ENCODE results near the gene SLC39A9. TPM values are rescaled to one million over a fixed set of nuclear protein-coding genes. Genes with fewer than 3 reads are reported as not detected.

SLC39A9 gene
- 10 to 100 TPM; 55.4 to 71.2 (median 70.4) TPM for polyA plus RNA-seq (ENCODE audit: insufficient read depth in 1 of 5, insufficient read length in 5 of 5, low replicate concordance in 1 of 5)
- long read RNA-seq, donor 1, full-length matches to known transcripts, result 10 of 10 reads
- long read RNA-seq, donor 1, partial matches to known transcripts, result 0 of 10 reads
- long read RNA-seq, donor 1, other reads (novel, unspliced or antisense), result 0 of 10 reads
- long read RNA-seq, donor 2, full-length matches to known transcripts, result 8 of 8 reads
- long read RNA-seq, donor 2, partial matches to known transcripts, result 0 of 8 reads
- long read RNA-seq, donor 2, other reads (novel, unspliced or antisense), result 0 of 8 reads
- long read RNA-seq, donor 3, partial matches to known transcripts, result 0 of 3 reads
- long read RNA-seq, donor 3, other reads (novel, unspliced or antisense), result 0 of 3 reads
- long read RNA-seq, donor 4, partial matches to known transcripts, result 0 of 6 reads
- long read RNA-seq, donor 4, other reads (novel, unspliced or antisense), result 0 of 6 reads
- long read RNA-seq, donor 5, partial matches to known transcripts, result 601 of 614 reads
- long read RNA-seq, donor 5, other reads (novel, unspliced or antisense), result 10 of 614 reads
- long read RNA-seq, donor 6, transcript SLC39A9-202 (7 exons, 3,560 nt), result major isoform, 7 of 414 reads
- long read RNA-seq, donor 6, partial matches to known transcripts, result 395 of 414 reads
- long read RNA-seq, donor 6, other reads (novel, unspliced or antisense), result 11 of 414 reads
- long read RNA-seq, donor 7, transcript SLC39A9-202 (7 exons, 3,560 nt), result major isoform, 14 of 16 reads
- long read RNA-seq, donor 7, partial matches to known transcripts, result 0 of 16 reads
- long read RNA-seq, donor 7, other reads (novel, unspliced or antisense), result 0 of 16 reads
- long read RNA-seq, donor 8, partial matches to known transcripts, result 0 of 2 reads
- long read RNA-seq, donor 8, other reads (novel, unspliced or antisense), result 0 of 2 reads

- peak; percentile 97 to 98 for DNase-seq
These were observed at the start of gene SLC39A9, which contains the start of gene ERH for GRCh38 chr14:69398053-69398817. TSS of gene SLC39A9 (plus strand) at chr14:69398692. CDS start at chr14:69399370, 678 bp downstream. TSS of gene ERH (minus strand) at chr14:69398299. CDS start at chr14:69398233, 66 bp downstream.

DNA sequence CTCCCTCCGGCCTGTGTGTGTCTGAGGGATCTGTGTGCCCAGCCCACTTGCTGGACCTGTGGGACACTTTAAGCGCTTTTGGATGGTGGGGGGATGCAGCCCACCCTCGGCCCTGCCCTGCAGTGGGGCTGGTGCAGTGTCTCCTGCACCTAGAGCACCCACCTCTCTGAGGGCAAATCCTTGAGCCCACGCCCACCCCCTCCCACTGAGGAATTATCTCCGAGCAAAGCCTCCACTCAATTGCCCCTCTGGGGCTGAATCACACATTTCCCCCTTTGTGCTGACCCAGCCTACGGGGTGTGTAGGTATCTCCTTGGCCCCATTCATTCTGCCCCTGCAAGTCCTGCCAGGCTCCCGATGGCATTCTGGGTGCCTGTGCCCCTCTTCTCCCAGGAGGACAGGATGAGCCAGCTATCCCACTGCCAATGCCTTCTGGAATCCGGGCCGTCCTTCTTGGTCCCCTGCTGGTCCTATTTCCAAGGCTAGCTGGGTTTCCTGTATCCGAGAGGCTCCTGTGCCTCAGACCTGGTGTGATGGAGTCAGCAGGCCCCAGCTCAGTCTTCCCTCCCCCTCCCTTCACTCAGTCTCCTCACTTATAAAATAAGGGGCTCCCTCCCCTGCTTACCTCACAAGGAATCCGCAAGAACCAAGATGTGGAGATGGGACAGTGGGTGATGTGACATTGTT, 49.3 kb upstream of the SLC39A9 start:
- no peak for DNase-seq

DNA sequence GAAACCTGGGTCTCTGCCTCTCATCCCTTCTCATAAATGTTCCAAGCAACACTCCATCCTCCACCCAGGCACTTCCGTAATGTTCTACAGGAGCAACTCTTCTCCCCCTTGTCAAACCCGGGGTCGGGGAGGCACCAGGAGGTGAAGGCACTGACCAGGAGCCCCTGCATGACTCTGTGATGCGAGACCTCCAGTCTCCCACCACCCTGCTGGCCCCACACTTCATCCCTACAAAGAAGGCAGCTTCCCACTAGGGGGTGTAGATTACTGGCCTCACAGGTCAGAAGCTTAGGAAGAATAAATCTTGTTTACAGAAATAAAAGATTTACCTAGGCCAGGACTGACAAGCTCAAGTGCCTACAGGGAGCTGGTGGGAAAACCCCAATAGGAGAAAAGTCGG, 47.6 kb upstream of the SLC39A9 start:
- DNase-seq, result no peak

DNA sequence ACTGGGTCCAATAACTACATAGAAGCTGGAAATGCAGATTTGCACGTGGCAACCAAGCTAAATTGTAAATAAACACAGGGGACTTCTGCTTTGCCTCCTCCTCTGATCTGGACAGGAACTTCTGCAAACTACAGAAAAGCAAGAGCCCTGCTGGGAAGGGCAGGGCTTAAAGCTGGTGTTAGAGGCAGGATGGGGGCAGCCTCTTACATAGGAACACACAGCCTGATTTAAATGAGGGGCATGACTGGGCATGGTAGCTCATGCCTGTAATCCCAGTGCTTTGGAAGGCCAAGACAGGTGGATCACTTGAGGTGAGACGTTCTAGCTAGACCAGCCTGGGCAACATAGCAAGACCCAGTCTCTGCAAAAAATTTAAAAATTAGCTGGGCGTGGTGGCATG, 47.1 kb upstream of the SLC39A9 start:
- no peak for DNase-seq

DNA sequence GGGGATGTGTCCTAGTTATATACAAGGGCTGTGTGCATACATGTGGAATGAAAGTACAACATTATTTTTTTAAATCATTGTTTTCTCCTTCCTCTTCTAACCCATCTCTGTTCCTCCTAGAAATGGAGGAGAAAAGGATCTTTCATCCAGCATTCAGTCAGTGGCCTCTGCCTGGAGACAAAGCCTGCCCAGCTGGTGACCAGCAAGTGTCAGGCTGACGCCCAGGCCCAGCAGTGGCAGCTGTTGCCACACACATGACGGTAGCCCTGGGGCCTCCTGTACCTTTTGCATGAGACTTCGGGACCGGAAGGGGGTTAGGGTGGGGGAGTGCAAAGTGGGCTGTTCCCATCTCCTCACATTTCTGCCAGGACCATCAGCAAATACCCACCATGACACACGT, 46.6 kb upstream of the SLC39A9 start:
- DNase-seq, result no peak

- DNase-seq, result no peak
These were observed 45.3 kb upstream of the SLC39A9 start for GRCh38 chr14:69353168-69353567.

GRCh38 chr14:69354383-69355153, 43.9 kb upstream of the SLC39A9 start:
- no peak for DNase-seq

GRCh38 chr14:69355154-69355597, 43.3 kb upstream of the SLC39A9 start:
- DNase-seq, result no peak

- DNase-seq, result no peak
These were observed 42.7 kb upstream of the SLC39A9 start for GRCh38 chr14:69355607-69356281.

GRCh38 chr14:69356903-69357543, 41.5 kb upstream of the SLC39A9 start:
- no peak for DNase-seq

- no peak for DNase-seq
These were observed 40.8 kb upstream of the SLC39A9 start for GRCh38 chr14:69357544-69358200.

GRCh38 chr14:69358233-69358963, 40.1 kb upstream of the SLC39A9 start:
- DNase-seq, result no peak

GRCh38 chr14:69358966-69359365, 39.5 kb upstream of the SLC39A9 start:
- no peak for DNase-seq

- DNase-seq, result no peak
These were observed 37.9 kb upstream of the SLC39A9 start for GRCh38 chr14:69360438-69361108.

GRCh38 chr14:69363055-69363454, 35.4 kb upstream of the SLC39A9 start:
- peak in 1 of 2 donors; percentile 1 for DNase-seq

- DNase-seq, result no peak
These were observed 34.5 kb upstream of the SLC39A9 start for GRCh38 chr14:69363964-69364363.

- DNase-seq, result no peak
These were observed 34.1 kb upstream of the SLC39A9 start for GRCh38 chr14:69364378-69364777.
